ENCODE data around the gene CDC42EP4. TPM values are rescaled to one million over a fixed set of nuclear protein-coding genes. Genes with fewer than 3 reads are reported as not detected.

CDC42EP4 gene
- total RNA-seq, 1 experiment from 2014 or later, result 25.8 TPM

GRCh38 chr17:73357981-73358380 lies 46.2 kb upstream of the CDC42EP4 start:
- intact Hi-C loops (cut with micrococcal nuclease; ENCODE audit: unreplicated experiment), result no loop called here
- Mint-ChIP-seq H3K9me3 (ENCODE audit: unreplicated experiment) (no peaks in the 10 kb centered on the region), H3K27me3 (ENCODE audit: insufficient read depth, unreplicated experiment) (no peaks in the 10 kb centered on the region), H3K36me3 (ENCODE audit: insufficient read depth, unreplicated experiment) (no peaks in the 10 kb centered on the region), H3K4me3 (ENCODE audit: unreplicated experiment) (no peak overlapping the region), H3K4me1 (ENCODE audit: low read depth, unreplicated experiment) (peaks cover 11% of the 10 kb centered on the region), H3K27ac (ENCODE audit: unreplicated experiment) (no peak overlapping the region)
- Histone ChIP-seq H3K36me3 (ENCODE audit: control insufficient read depth, insufficient read depth, low read length) (no peaks in the 10 kb centered on the region), H3K9me3 (no peaks in the 10 kb centered on the region), H3K4me1 (peaks cover 6% of the 10 kb centered on the region; the same call in 1 of the 2 replicates), H3K4me3 (ENCODE audit: low read depth, low read length) (no peak overlapping the region), H3K27me3 (replicated peaks; ENCODE audit: control insufficient read depth, insufficient read depth, low read length) (no peaks in the 10 kb centered on the region)
- no TSS peak for BruUV-seq (replicated peaks)
- ChIA-PET POLR2A (interaction anchor here (0.6 kb wide), 1 partner anchor 30 kb away, joined by 3 read pairs; no protein-coding TSS in a partner anchor), CTCF (no interaction called here)
- DNase-seq, result no peak
- no peak for TF ChIP-seq CTCF (IDR thresholded peaks at IDR 0.05; ENCODE audit: insufficient read depth in 1 of 2, low read depth in 1 of 2, low read length in 1 of 2, severe bottlenecking in 1 of 2, unreplicated experiment in 1 of 2)

GRCh38 chr17:73357318-73357717 lies 45.5 kb upstream of the CDC42EP4 start:
- POLR2A ChIA-PET, result interaction anchor here (0.6 kb wide), 1 partner anchor 30 kb away, joined by 3 read pairs; no protein-coding TSS in a partner anchor
- CTCF ChIA-PET, result no interaction called here
- no peaks in the 10 kb centered on the region for H3K36me3 Mint-ChIP-seq (ENCODE audit: insufficient read depth, unreplicated experiment)
- no peaks in the 10 kb centered on the region for H3K9me3 ChIP-seq
- no peaks in the 10 kb centered on the region for H3K9me3 Mint-ChIP-seq (ENCODE audit: unreplicated experiment)
- H3K36me3 ChIP-seq (ENCODE audit: control insufficient read depth, insufficient read depth, low read length), result no peaks in the 10 kb centered on the region
- H3K27ac Mint-ChIP-seq (ENCODE audit: unreplicated experiment), result no peak overlapping the region
- H3K4me1 Mint-ChIP-seq (ENCODE audit: low read depth, unreplicated experiment), result peaks cover 11% of the 10 kb centered on the region
- peaks cover 6% of the 10 kb centered on the region; the same call in 1 of the 2 replicates for H3K4me1 ChIP-seq
- intact Hi-C loops (cut with micrococcal nuclease; ENCODE audit: unreplicated experiment), result no loop called here
- TF ChIP-seq CTCF (IDR thresholded peaks at IDR 0.05; ENCODE audit: insufficient read depth in 1 of 2, low read depth in 1 of 2, low read length in 1 of 2, severe bottlenecking in 1 of 2, unreplicated experiment in 1 of 2), result no peak
- BruUV-seq (replicated peaks), result no TSS peak
- no peak overlapping the region for H3K4me3 Mint-ChIP-seq (ENCODE audit: unreplicated experiment)
- no peaks in the 10 kb centered on the region for H3K27me3 ChIP-seq (replicated peaks; ENCODE audit: control insufficient read depth, insufficient read depth, low read length)
- H3K27me3 Mint-ChIP-seq (ENCODE audit: insufficient read depth, unreplicated experiment), result no peaks in the 10 kb centered on the region
- H3K4me3 ChIP-seq (ENCODE audit: low read depth, low read length), result no peak overlapping the region
- DNase-seq, result no peak

DNA sequence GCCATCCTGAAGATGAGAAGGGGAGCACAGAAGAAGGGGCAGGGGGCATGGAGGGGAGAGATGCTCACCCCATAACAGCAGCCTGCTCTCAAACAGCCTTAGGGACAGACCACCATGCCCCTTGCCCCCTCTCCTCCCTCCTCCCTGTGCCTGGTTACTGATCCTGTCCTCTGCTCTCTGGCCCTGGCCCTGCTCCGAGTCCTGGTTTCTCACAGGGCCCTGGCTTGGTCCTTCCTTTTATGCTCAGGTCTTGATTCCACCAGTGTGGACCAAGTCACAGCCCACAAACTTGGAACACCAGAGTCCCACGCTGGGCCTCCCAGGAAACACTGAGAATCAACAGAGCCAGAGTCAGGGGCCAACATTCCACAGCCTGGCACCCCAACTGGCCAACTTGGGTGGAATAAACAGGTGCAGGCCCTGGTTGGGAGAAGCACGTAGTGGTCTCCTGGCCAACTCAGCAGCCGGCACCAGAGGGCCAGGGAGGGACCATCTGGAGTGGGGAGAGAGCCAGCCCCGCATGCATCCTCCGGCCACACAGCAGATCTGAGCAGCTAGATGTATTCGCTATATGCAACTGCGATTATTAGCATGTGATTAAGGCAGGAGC lies 44.9 kb upstream of the CDC42EP4 start:
- Histone ChIP-seq H3K9me3 (no peaks in the 10 kb centered on the region), H3K36me3 (ENCODE audit: control insufficient read depth, insufficient read depth, low read length) (no peaks in the 10 kb centered on the region), H3K4me1 (peaks cover 6% of the 10 kb centered on the region; the same call in 1 of the 2 replicates), H3K27me3 (replicated peaks; ENCODE audit: control insufficient read depth, insufficient read depth, low read length) (no peaks in the 10 kb centered on the region), H3K4me3 (ENCODE audit: low read depth, low read length) (no peak overlapping the region)
- POLR2A ChIA-PET, result no interaction called here
- no peak overlapping the region for H3K4me3 Mint-ChIP-seq (ENCODE audit: unreplicated experiment)
- H3K27ac Mint-ChIP-seq (ENCODE audit: unreplicated experiment), result no peak overlapping the region
- no peaks in the 10 kb centered on the region for H3K36me3 Mint-ChIP-seq (ENCODE audit: insufficient read depth, unreplicated experiment)
- no TSS peak for BruUV-seq (replicated peaks)
- H3K27me3 Mint-ChIP-seq (ENCODE audit: insufficient read depth, unreplicated experiment), result no peaks in the 10 kb centered on the region
- intact Hi-C loops (cut with micrococcal nuclease; ENCODE audit: unreplicated experiment), result no loop called here
- no peaks in the 10 kb centered on the region for H3K9me3 Mint-ChIP-seq (ENCODE audit: unreplicated experiment)
- no peak for TF ChIP-seq CTCF (IDR thresholded peaks at IDR 0.05; ENCODE audit: insufficient read depth in 1 of 2, low read depth in 1 of 2, low read length in 1 of 2, severe bottlenecking in 1 of 2, unreplicated experiment in 1 of 2)
- H3K4me1 Mint-ChIP-seq (ENCODE audit: low read depth, unreplicated experiment), result peaks cover 11% of the 10 kb centered on the region
- CTCF ChIA-PET, result no interaction called here
- DNase-seq, result no peak

Data from Caco-2 (cell line).